Measurements from ENCODE around the gene FBXL16.
A peak's percentile ranks its signal among the peaks of the same experiment; 100 is the strongest.

The FBXL16 gene

DNA sequence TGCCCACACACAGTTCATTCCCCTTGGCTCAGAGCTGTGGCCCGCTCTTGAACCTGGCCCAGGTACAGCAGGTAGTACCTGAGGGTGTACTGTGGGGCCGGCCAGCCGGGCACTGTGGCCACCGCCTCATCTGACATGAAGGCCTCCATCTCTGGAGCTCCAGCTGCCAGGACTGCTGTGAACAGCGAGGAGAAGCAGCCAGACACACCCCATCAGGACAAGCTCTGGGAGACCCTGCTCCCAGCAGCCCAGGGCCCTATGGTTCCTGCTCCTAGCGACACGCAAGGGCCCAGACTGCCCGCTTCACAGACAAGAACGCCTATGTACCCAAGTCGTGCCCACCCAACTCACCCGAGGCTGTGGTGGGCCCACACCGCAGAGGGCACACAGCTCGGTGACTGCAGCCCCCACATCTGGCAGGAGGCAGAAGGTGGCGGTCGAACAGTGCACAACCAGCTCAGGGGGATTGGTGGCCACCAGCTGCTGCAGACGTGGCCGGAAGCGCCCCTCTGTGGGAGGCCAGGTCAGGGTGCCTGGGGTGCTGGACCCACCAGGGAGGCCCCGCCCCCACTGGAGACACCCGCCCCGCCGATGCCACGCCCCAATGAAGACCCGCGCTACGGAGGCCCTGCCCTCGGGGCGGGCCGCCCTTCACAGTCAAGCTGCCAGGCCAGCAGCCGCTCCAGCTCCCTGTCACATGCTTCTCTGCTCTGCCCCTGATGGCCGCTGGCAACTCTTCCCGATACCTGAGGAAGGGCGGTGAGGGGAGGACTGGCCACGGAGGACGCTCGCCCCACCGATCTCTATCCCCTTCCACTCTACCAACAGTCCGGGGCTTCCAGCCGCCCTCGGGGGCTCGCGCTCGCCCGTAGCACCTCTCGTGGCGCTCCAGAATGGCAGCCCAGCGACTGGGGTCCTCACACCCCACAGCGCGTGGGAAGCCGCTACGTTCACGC lies 26.5 kb downstream of the FBXL16 start:
- Mint-ChIP-seq H3K27ac (peak overlapping the region; percentile 82), H3K4me1 (peaks cover 34 to 51% of the 10 kb centered on the region in 2 donors), H3K27me3 (peaks cover 13 to 25% of the 10 kb centered on the region in 2 donors), H3K4me3 (peak overlapping the region; percentile 88 to 91), H3K9me3 (no peaks in the 10 kb centered on the region), H3K36me3 (peaks cover 22 to 35% of the 10 kb centered on the region in 2 donors)
- ATAC-seq (replicated peaks), result peak; percentile 12 to 15
- peak; percentile 30 for DNase-seq

DNA sequence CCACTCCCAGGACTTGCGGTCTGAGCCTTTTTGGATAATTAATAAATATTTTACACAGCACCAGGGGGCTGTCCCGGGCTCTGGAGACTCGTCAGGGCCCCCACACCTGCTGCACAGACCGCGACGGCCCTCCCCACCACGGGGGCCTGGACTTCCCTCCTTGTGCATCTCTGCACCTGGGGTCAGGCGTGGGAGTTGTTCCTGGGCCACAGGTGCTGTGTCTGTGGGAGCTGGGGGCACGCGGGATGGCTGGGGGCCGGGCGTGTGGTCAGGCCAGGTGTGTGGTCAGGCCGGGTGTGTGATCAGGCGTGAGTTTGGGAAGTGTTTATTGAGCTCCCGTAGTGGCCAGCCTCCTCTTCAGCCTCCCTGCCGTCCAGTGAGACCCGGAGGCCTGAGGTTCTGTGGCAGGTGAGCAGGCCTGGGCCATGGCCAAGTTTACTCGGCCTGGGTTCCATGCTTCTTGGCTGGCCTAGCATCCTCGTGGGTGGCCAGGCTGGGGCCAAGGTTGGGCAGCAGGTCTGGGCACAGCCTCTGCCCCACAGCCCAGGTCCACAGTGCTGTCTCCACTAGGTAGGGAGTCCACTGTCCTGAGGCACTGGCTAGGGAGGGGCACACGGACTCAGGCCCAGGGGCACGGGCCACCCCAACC lies 27.3 kb downstream of the FBXL16 start:
- Mint-ChIP-seq H3K4me1 (peaks cover 31 to 46% of the 10 kb centered on the region in 2 donors), H3K27ac (no peak overlapping the region), H3K36me3 (peaks cover 22 to 36% of the 10 kb centered on the region in 2 donors), H3K9me3 (no peaks in the 10 kb centered on the region), H3K27me3 (peaks cover 13 to 25% of the 10 kb centered on the region in 2 donors), H3K4me3 (peak overlapping the region in 1 of 2 donors; percentile 44)
- ATAC-seq (replicated peaks) (no peak), DNase-seq (no peak)

DNA sequence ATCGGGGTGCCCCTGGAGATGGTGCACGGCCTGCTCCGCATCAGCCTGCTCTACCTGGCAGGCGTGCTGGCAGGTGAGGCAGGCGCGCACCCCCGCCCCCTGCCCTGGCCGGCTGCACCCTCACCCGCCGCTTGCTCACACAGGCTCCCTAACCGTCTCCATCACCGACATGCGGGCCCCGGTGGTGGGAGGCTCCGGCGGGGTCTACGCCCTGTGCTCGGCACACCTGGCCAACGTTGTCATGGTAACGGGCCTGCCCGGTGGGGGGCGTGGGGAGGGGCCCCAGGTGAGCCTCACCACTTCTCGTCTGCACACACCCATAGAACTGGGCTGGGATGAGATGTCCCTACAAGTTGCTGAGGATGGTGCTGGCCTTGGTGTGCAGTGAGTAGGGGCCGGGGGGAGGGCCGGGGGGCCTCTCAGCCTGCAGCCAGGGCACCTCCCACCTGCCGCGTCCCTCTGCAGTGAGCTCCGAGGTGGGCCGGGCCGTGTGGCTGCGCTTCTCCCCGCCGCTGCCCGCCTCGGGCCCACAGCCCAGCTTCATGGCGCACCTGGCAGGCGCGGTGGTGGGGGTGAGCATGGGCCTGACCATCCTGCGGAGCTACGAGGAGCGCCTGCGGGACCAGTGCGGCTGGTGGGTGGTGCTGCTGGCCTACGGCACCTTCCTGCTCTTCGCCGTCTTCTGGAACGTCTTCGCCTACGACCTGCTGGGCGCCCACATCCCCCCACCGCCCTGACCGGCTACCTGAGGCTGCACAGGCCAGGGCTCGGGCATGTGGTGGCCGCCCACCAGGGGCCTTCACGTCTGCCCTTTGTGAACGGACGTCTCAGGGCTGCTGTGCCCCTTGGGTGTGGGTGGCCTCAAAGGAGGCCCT lies 28.0 kb downstream of the FBXL16 start:
- ATAC-seq (replicated peaks) (no peak), DNase-seq (no peak)
- H3K9me3 Mint-ChIP-seq, result no peaks in the 10 kb centered on the region
- peaks cover 29 to 38% of the 10 kb centered on the region in 2 donors for H3K4me1 Mint-ChIP-seq
- H3K36me3 Mint-ChIP-seq, result peaks cover 24 to 34% of the 10 kb centered on the region in 2 donors
- H3K27me3 Mint-ChIP-seq, result peaks cover 13 to 25% of the 10 kb centered on the region in 2 donors
- no peak overlapping the region for H3K4me3 Mint-ChIP-seq
- no peak overlapping the region for H3K27ac Mint-ChIP-seq

DNA sequence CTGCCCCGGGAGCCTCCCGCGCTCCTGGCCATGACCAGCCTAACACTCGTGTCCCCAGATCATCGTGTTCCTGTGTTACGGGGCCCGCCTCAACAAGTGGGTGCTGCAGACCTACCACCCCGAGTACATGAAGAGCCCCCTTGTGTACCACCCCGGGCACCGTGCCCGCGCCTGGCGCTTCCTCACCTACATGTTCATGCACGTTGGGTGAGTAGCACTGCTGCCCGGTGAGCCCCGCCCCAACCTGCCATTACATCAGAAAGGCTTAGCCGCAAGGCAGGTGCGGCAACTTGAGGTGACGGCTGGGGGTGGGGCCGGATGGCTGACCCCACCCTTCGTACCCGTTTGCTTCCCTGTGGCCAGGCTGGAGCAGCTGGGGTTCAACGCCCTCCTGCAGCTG lies 28.7 kb downstream of the FBXL16 start:
- H3K27me3 Mint-ChIP-seq, result peaks cover 13 to 25% of the 10 kb centered on the region in 2 donors
- DNase-seq (no peak), ATAC-seq (replicated peaks) (no peak)
- H3K27ac Mint-ChIP-seq, result no peak overlapping the region
- no peak overlapping the region for H3K4me3 Mint-ChIP-seq
- H3K4me1 Mint-ChIP-seq, result peaks cover 26 to 31% of the 10 kb centered on the region in 2 donors
- H3K9me3 Mint-ChIP-seq, result no peaks in the 10 kb centered on the region
- peaks cover 21 to 30% of the 10 kb centered on the region in 2 donors for H3K36me3 Mint-ChIP-seq

DNA sequence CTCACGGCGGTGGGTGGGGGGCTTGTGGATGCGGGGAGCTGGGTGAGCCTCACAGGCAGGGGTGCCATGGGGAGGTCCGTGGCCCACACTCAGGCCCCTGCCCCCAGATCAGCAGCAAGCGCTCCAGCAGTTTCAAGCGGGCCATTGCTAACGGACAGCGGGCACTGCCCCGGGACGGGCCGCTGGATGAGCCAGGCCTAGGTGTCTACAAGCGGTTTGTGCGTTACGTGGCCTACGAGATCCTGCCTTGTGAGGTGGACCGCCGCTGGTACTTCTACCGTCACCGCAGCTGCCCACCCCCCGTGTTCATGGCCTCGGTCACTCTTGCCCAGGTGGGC lies 29.1 kb downstream of the FBXL16 start:
- H3K27ac Mint-ChIP-seq, result no peak overlapping the region
- H3K9me3 Mint-ChIP-seq, result no peaks in the 10 kb centered on the region
- no peak for ATAC-seq (replicated peaks)

DNA sequence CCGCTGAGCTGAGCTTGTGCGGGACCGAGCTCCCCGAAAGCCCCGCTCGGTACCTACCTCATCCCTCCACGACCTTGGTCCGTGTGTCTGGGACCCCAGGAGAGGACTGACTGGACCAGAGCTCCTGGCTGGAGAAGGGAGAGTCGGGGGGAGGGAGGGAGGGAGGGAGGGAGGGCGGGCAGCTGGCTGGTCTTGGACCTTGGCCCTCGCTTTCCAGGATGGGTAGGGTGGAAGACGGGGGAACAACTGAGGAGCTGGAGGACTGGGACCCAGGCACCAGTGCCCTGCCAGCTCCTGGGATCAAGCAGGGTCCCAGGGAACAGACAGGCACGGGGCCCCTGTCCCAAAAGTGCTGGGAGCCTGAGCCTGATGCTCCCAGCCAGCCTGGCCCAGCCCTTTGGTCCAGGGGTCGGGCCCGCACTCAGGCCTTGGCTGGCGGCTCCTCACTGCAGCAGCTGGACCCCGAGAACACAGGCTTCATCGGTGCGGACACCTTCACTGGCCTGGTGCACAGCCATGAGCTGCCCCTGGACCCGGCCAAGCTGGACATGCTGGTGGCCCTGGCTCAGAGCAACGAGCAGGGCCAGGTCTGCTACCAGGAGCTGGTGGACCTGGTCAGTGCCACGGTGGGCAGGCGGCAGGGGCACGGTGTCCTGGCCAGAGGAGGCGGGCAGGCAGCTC lies 29.6 kb downstream of the FBXL16 start:
- peaks cover 13 to 25% of the 10 kb centered on the region in 2 donors for H3K27me3 Mint-ChIP-seq
- no peak overlapping the region for H3K27ac Mint-ChIP-seq
- no peak for ATAC-seq (replicated peaks)
- H3K36me3 Mint-ChIP-seq, result peaks cover 15 to 30% of the 10 kb centered on the region in 2 donors
- H3K4me1 Mint-ChIP-seq, result peaks cover 18 to 23% of the 10 kb centered on the region in 2 donors
- no peaks in the 10 kb centered on the region for H3K9me3 Mint-ChIP-seq
- no peak overlapping the region for H3K4me3 Mint-ChIP-seq
- DNase-seq, result no peak

More for the DNA sequence above, 29.1 kb downstream of the FBXL16 start:
- no peak for DNase-seq
- peaks cover 20 to 29% of the 10 kb centered on the region in 2 donors for H3K36me3 Mint-ChIP-seq
- no peak overlapping the region for H3K4me3 Mint-ChIP-seq
- peaks cover 13 to 25% of the 10 kb centered on the region in 2 donors for H3K27me3 Mint-ChIP-seq
- H3K4me1 Mint-ChIP-seq, result peaks cover 22 to 28% of the 10 kb centered on the region in 2 donors

DNA sequence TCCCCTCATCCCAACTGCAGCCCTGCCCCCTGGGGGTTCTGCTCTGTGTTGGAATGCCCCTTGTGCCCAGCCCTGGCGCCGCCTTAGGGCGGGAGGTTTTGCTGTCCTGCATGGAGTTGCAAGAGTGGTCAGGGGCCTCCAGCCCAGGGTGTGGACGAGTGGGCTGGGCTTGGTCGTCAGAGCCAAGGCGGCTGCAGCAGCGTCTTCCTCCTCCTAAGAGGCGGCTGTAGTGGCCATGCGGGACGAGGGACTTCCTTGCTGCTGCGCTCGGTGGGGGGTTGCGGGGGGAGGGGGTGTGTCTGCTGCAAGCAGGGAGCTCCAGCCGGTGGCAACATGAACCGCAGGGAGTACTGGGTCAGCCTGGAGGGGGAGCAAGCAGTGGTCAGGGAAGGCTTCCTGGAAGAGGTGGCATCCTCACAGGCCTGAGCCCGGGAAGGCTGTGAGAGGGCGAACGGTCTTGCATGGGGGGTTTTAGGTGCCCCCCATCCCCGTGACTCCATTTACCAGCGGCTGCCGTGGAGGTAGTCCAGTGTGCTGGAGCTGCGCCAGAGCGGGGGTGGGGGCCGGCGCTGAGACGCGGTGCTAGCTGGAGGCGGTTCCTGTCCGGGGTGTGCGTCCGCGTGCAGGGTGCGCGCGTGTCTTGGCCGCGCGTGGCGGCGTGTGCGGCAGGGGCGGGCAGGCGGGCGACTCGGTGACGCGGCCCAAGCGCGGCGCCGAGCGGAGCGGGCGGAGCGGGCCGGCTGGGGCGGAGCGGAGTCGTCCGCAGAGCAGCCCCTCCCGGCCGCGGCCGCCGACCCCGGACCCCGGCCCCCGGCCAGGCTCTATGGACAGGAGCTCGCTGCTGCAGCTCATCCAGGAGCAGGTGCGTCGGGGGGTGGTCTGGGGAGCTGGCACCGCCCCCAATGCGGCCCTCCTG lies 30.4 kb downstream of the FBXL16 start, which contains the start of gene RHBDL1:
RHBDL1 (plus strand) TSS at position 704 of the 916 bp plus-strand sequence; CDS start at position 824, 120 bp downstream.
- H3K9me3 Mint-ChIP-seq, result no peaks in the 10 kb centered on the region
- H3K4me1 Mint-ChIP-seq, result peaks cover 17 to 21% of the 10 kb centered on the region in 2 donors
- H3K36me3 Mint-ChIP-seq, result peaks cover 13 to 35% of the 10 kb centered on the region in 2 donors
- peak within 1 kb of the TSS; percentile 55 to 59 for H3K4me3 Mint-ChIP-seq
- DNase-seq (no peak), ATAC-seq (replicated peaks) (no peak)
- H3K27ac Mint-ChIP-seq, result peak within 1 kb of the TSS; percentile 56
- peaks cover 13 to 25% of the 10 kb centered on the region in 2 donors for H3K27me3 Mint-ChIP-seq

DNA sequence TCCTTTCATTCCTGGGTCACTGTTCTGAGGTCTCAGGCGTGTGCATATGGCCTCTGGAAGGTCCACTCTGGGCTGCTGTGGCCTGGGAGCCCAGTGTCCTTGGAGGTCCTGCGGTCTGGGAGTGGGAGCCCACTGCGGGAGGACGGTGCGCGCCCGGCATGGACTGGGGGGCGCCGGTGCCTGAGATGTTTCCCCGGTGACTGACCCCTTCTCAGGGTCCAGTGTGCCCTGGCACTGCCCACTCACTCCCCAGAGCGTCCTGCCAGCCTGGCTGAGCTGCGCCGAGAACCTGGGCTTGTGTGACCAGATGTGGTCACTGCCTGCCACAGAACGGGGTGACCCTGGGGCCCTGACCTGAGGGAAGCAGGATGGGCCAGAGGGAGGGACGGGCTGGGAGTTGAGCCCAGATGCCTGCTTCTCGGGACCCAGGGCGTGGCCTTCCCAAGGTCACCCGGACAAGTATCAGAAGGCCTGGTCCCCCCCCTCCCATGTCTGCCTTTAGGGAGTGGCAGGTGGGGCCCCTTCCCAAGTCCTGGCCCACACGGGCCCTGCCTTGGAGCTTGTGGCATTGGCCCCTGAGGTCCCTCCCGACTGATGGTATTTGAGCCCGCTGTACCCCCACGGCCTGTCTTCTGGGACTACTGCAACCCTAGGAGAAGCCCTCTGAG lies 31.3 kb downstream of the FBXL16 start:
- no peak for ATAC-seq (replicated peaks)
- Mint-ChIP-seq H3K9me3 (no peaks in the 10 kb centered on the region), H3K27ac (no peak overlapping the region), H3K36me3 (peaks cover 15 to 41% of the 10 kb centered on the region in 2 donors), H3K27me3 (peaks cover 13 to 25% of the 10 kb centered on the region in 2 donors), H3K4me3 (no peak overlapping the region), H3K4me1 (peaks cover 15 to 25% of the 10 kb centered on the region in 2 donors)
- DNase-seq, result no peak

DNA sequence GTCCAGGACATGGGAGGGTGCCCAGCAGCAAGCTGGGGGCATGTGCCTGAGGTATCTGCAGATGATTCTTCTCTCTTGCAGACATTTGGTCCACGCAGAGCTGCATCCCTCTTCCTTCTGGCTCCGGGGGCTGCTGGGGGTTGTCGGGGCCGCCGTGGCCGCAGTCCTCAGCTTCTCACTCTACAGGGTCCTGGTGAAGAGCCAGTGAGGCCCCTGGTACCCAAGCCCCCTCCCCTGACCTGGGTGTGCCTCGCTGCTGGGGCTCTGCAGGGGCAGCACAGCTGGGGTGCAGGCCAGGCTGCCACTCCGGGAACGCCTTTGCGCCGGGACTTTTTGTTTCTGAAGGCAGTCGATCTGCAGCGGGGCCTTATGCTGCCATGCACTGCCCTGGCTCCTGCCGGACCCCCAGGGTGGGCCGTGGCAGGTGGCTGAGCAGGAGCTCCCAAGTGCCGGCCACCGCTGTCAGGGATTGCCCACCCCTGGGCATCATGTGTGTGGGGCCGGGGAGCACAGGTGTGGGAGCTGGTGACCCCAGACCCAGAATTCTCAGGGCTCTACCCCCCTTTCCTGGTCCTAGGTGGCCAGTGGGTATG lies 32.1 kb downstream of the FBXL16 start:
- Mint-ChIP-seq H3K9me3 (no peaks in the 10 kb centered on the region), H3K4me3 (no peak overlapping the region), H3K4me1 (peaks cover 16 to 25% of the 10 kb centered on the region in 2 donors), H3K27me3 (peaks cover 13 to 25% of the 10 kb centered on the region in 2 donors), H3K27ac (no peak overlapping the region), H3K36me3 (peaks cover 21 to 41% of the 10 kb centered on the region in 2 donors)
- ATAC-seq (replicated peaks), result no peak
- DNase-seq, result no peak

DNA sequence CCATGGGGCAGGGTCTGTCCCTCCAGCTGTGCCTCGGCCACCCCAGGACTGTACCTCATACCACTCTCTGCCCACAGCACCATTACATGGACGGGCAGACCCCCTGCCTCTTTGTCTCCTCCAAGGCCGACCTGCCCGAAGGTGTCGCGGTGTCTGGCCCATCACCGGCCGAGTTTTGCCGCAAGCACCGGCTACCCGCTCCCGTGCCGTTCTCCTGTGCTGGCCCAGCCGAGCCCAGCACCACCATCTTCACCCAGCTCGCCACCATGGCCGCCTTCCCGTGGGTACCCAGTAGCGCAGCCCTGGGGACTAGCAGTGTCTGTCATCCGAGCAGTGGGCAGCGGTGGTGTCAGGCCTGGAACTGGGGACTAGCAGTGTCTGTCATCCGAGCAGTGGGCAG lies 32.8 kb downstream of the FBXL16 start:
- Mint-ChIP-seq H3K4me3 (no peak overlapping the region), H3K9me3 (no peaks in the 10 kb centered on the region), H3K27ac (no peak overlapping the region), H3K4me1 (peaks cover 15 to 26% of the 10 kb centered on the region in 2 donors), H3K36me3 (peaks cover 21 to 41% of the 10 kb centered on the region in 2 donors), H3K27me3 (peaks cover 13 to 22% of the 10 kb centered on the region in 2 donors)
- no peak for DNase-seq
- ATAC-seq (replicated peaks), result no peak

DNA sequence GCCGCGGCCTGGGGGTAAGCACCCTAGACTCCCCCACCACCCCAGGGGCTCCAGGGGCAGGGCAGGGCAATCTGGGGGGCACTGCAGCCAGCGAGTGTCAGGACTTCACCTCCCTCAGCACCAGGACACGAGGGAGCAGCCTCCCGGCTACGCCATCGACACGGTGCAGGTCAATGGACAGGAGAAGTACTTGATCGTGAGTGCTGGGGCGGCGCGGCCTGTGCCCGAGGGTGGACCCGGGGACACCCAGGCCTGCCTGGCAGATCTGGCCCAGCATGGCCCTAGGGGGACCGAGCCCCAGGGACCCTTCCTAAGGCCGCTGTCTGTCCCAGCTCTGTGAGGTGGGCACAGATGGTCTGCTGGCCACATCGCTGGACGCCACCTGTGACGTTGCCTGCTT lies 33.2 kb downstream of the FBXL16 start:
- no peaks in the 10 kb centered on the region for H3K9me3 Mint-ChIP-seq
- peaks cover 13 to 17% of the 10 kb centered on the region in 2 donors for H3K27me3 Mint-ChIP-seq
- H3K4me3 Mint-ChIP-seq, result no peak overlapping the region
- no peak for DNase-seq
- peaks cover 17 to 31% of the 10 kb centered on the region in 2 donors for H3K4me1 Mint-ChIP-seq
- no peak overlapping the region for H3K27ac Mint-ChIP-seq
- peaks cover 21 to 41% of the 10 kb centered on the region in 2 donors for H3K36me3 Mint-ChIP-seq
- ATAC-seq (replicated peaks), result no peak
